GDM1 (cell line): ENCODE results near the gene TIGD4.
A peak's percentile ranks its signal among the peaks of the same experiment; 100 is the strongest.

Experiments used
- DNase-seq: peaks from one replicate; lab custom pipeline; 2025; lab: John Stamatoyannopoulos, UW

TIGD4 gene

GRCh38 chr4:152779513-152780266, at the start of gene TIGD4, which contains the start of gene ARFIP1:
Gene TIGD4 (minus strand): TSS chr4:152779730. CDS start chr4:152771004, 8,726 bp downstream.
Gene ARFIP1 (plus strand): TSS chr4:152779954. CDS start chr4:152829634, 49,680 bp downstream.
- peak; percentile 86 for DNase-seq

DNA sequence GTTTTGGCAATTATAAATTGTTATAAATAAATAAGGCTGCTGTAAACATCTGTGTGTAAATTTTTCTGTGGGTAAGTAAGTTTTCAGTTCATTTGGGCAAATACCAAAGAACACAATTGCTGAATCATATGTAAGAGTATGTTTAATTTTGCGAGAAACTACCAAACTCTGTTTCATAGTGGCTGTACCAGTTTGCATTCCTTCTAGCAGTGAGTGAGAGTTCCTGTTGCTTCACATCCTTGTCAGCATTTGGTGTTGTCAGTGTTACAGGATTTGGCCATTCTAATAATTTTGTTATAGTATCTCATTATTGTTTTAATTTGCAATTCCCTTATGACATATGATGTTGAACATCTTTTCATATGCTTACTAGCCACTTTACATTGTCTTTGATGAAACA, 48.6 kb upstream of the TIGD4 start:
- no peak for DNase-seq

GRCh38 chr4:152825336-152825735, 45.8 kb upstream of the TIGD4 start:
- DNase-seq: no peak

GRCh38 chr4:152824561-152824960, 45.0 kb upstream of the TIGD4 start:
- DNase-seq: no peak

DNA sequence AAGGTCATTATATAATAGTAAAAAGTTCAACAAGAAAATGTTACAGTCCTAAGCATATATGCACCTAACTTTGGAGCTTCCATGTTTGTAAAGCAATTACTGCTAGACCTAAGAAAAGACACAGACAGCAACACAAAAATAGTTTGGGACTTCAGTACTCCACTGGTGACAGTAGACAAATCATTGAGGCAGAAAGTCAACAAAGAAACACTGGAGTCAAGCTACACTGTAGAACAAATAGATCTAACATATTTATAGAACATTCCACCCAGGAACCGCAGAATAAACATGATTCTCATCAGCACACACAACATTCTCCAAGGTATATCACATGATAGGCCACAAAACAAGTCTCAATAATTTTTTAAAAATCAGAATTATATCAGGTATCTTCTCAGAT, 42.8 kb upstream of the TIGD4 start:
- DNase-seq: no peak

DNA sequence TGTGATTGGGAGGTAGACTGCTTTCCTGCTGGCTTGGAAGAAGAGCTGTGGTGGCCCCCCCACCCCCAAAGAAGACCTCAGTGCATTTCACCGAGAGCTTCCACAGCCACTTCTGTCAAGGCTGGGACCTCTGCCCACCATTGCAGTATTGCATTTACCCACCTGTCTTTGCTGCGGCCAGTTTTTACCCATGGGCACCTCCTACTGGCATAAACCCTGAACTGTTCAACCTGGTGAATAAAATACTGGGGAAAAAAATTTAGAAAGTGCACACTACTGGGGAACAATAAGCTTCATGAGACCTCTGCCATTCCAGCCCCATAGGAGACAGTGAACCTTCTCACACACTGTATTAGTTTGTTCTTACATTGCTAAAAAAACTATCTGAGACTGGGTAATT, 40.5 kb upstream of the TIGD4 start:
- no peak for DNase-seq

- DNase-seq: no peak
Observed at GRCh38 chr4:152819026-152819645, 39.6 kb upstream of the TIGD4 start.

- no peak for DNase-seq
Observed at GRCh38 chr4:152817331-152817730, 37.8 kb upstream of the TIGD4 start.

GRCh38 chr4:152815078-152815477, 35.5 kb upstream of the TIGD4 start:
- DNase-seq: no peak

DNA sequence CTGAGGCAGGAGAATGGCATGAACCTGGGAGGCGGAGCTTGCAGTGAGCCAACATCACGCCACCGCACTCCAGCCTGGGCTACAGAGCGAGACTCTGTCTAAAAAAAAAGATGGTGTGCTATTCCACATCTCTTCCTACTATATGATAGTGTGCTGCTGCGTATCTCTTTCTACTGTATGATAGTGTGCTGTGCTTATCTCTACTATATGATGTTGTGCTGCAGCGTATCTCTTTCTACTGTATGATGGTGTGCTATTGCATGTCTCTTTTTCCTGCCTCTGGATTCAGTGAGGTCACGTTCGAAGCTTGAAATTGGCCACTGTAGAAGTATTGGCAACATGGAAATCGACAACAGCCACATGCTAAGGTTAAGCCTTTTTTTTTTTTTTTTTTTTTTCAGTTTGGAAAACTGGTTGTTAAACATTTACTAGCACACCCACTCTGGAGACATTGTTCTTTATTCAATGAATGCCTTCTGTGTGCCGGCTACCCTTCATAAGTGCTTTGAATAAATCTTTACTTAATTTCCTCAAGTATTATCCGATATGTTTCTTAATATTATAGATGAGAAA, 31.3 kb upstream of the TIGD4 start:
- no peak for DNase-seq

GRCh38 chr4:152808670-152809069, 29.1 kb upstream of the TIGD4 start:
- no peak for DNase-seq

- DNase-seq: no peak
Observed at GRCh38 chr4:152807294-152807829, 27.8 kb upstream of the TIGD4 start.

GRCh38 chr4:152806501-152807125, 27.1 kb upstream of the TIGD4 start:
- no peak for DNase-seq

GRCh38 chr4:152805818-152806217, 26.3 kb upstream of the TIGD4 start:
- DNase-seq: no peak

GRCh38 chr4:152805071-152805650, 25.6 kb upstream of the TIGD4 start:
- DNase-seq: no peak

DNA sequence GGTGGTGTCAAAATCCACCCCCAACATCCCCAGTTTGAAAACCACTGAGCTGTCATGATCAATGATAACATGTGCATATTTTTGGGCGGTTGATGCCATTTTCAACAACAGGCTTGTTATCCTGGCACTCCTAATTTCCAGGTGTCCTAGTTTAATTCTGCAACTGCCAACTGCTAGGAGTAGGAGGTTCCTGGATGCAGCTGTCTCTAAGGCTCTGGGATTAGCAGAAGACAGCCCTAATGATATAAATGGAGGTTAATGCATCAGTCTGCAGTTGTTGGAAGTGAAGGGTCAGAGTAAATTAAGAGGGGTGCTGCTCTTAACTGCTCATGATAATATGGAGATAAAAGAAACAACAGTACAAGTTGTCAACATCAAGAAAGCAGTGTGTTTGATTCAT, 24.0 kb upstream of the TIGD4 start:
- no peak for DNase-seq

DNA sequence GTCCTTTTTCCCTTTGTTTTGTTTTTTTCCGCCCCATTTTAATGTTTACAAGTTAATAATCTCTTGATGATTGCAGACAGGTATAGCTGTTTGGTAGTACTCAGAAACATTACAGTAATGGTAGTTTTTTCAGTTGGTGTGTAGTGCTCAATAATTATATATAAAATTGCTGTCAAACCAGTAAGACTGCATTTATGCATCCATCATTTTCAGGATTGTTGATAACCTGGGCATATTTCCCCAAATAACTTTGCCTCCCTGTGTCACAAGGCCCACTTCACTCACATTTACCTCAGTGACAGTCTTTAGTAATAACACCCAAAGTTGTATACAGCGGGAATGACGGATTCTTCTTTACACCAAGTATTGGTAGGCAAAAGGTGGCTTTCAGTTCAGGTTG, 16.4 kb upstream of the TIGD4 start:
- no peak for DNase-seq

DNA sequence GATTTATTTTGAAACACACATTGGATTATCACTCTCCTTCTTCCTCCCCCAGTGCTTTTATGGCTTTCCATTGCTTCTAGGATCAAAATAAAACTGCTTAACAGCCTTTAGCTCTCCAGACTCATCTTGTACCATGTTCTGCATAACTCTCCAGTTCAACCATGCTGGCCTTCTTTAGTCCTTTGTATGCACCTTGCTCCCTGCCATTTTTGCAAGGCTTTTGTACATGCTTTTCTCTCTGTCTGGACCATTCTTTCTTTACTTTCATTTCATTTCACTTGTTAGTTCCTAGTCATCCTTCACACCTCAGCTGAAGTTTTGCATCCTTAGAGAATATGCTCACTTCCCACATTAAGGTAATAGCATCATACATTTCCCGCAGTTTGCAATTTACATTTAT, 7.1 kb upstream of the TIGD4 start:
- DNase-seq: no peak

DNA sequence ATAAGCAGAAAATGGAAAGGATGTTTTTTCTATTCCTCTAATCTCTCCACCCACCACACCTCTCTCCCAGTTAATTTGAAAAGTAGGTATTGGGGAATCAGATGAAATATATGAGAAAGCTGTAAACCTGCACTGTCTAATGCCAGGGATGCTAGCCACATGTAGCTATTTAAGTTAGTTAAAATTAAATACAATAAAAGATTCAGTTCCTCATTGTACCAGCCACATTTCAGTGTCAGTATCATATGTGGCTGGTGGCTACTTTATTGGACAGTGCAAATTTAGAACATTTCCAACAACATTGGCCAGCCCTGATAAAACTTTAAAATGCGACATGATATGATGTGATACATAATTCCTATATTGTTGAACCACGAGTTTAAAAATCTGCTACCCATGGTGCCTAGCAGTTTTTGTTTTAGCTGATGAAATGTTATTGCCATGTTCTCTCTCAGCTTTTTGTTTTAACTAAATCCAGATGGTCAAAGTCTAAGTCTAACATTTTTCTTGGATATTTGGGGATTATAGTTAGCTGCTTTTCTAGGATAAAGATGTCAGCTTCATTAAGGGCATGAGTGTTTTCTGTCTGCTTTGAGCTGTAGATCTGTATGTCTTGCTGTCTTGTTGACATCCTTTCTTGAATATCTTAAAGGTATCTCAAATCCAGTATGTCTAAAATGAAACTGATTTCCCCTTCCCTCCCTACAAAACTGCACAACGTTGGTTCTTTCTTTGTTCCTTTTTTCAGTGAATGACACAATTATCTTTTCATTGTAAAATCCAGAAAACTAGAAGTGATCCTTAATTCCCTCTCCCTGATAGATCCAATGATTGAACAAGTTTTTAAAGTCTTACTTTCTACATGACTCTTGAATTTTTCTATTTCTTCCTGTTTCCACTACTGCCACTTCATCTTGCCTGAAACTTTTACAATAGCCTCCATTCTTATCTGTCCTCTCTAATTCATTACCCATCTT, 6.4 kb upstream of the TIGD4 start:
- DNase-seq: no peak

DNA sequence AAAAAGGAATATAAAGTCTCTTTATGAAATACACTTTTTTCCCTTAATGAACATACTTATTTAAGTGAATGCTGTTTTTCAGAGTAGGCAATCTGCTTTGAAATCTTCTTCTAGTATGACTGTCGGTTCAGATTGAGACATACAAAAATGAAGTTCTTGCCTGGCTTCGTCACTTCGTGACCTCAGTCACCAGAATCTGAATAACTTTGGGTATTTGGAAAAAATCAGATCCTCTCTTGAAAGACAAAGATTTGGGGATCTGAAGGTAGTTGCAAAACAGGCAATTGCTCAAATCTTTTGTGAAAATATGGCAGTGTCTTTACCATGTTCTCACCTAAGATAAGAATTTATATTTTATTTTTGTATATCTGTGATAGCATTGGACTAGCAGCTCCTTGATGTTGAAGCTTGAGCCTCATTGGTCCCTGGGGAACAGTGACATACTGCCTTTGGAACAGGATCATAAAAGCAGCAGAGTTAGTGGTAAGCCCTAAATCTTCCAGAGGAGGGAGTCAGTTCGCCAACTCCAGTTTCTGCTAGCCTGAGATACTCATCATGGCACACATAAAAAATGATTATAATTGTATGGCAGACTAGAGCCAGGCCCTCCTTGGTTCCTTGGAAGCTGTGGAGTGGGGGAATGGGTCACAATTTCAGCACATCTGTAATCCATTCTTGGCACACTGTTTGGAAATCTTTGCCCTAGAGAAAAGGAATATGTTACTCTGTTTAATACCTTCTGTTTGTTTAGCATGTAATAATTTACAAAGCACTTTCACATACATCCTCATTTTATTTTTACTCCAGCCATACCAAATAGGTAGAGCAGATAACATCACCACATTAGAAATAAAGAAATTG, 5.2 kb upstream of the TIGD4 start:
- DNase-seq: no peak
